Activated CD4-positive, alpha-beta T cell treated with anti-CD3 and anti-CD28 coated beads, Interleukin-10, Interleukin-2, amounts not matched to agents 100 ng/mL and 50 ng/mL, durations not matched to agents 16 hours and 8 hours (primary cell): ENCODE data around the gene POU2F1.

Experiments used
- DNase-seq: peaks from one replicate; pipeline ENCODE4 v3.0.0-alpha.2; 2020

Gene POU2F1

DNA sequence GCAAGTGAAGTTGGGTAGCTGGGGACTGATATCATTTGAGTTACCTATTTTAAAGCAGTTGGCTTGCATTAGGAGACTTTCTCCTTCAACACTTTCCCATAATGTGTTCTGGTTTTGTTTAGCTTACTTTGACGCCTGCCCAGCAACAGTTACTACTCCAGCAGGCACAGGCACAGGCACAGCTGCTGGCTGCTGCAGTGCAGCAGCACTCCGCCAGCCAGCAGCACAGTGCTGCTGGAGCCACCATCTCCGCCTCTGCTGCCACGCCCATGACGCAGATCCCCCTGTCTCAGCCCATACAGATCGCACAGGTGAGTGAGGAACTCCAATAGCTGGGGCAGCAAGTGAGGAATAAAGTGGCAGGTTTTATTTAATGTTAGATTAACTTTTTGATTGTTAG is 153.3 kb downstream of the POU2F1 start:
- no peak for DNase-seq

DNA sequence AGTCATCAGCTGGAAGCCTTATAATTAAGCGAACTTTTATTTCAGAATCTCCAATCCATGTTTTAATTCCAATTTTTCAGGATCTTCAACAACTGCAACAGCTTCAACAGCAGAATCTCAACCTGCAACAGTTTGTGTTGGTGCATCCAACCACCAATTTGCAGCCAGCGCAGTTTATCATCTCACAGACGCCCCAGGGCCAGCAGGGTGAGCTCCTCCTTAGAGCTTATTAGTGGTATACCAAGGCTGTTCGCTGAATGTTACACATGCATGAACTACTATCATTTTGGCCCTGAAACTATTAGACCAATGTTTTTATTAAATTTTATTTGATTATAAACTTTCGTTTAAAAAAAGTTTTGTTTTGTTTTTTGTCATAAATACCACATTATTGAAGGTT is 155.3 kb downstream of the POU2F1 start:
- DNase-seq = no peak

DNA sequence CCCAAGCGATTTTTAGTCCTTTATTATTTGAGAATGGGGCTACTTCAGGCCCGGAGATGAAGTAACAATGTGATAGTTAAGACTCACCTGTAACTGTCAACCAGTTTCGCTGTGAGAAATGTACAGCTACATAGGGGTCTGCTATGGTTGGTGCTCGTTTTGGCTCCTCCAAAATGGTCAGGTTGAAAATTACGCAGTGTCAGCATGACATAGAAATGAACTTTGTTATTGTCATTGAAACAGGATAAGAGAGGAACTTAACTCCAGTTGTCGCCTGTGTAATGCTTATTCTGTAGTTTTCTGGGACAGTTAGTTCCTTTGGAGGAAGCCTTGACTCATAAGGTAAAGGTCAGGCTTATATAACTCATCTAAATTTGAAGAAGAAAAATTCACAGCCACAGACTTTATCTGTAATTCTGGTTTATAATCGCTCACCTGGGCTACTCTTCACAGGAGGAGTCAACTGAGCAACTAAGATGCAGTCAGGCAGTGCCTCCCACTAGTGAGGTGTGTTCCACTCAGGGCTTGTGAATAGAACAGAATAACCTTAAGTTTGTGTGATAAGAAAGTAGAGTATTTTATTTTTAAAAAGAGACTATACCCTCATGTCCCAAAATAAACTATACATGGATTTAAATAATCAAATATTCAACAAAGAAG is 166.7 kb downstream of the POU2F1 start:
- DNase-seq = no peak

DNA sequence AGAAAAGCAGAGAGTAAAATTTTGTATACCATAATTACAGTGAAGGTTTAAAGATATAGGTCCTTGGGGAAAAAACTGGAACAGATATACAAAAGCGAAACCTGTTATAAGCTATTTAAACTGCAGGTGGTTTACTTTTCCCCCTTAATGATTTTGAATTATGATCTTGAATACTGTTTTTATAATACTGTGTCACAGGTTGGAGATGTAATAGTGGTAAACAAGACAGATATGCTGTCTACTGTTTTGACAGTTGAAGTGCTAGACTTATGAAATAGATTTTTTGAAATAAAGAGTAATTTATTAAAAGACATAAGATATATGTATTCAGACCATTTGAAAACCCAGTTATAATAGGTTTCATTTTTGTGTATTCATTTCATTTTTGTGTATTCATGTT is 168.3 kb downstream of the POU2F1 start:
- DNase-seq = no peak

DNA sequence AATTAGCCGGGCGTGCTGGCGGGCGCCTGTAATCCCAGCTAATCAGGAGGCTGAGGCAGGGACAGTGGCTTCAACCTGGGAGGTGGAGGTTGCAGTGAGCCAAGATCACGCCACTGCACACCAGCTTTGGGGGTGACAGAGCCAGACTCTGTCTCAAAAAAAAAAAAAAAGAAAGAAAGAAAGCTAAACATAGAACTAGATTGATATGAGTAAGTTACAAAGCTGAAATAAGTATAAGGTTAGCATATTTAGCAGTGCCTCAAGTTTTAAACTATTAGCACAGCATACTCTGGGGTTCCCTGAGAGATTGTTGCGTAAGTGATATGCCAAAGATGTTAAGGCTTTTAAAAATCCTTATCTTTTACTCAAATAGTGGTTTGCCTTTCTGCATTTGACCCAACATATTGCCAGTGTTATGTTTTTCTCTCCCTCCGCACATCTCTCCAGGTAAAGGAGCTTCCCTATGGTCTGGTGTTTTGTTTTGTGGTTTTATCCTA is 171.6 kb downstream of the POU2F1 start:
- DNase-seq = no peak

DNA sequence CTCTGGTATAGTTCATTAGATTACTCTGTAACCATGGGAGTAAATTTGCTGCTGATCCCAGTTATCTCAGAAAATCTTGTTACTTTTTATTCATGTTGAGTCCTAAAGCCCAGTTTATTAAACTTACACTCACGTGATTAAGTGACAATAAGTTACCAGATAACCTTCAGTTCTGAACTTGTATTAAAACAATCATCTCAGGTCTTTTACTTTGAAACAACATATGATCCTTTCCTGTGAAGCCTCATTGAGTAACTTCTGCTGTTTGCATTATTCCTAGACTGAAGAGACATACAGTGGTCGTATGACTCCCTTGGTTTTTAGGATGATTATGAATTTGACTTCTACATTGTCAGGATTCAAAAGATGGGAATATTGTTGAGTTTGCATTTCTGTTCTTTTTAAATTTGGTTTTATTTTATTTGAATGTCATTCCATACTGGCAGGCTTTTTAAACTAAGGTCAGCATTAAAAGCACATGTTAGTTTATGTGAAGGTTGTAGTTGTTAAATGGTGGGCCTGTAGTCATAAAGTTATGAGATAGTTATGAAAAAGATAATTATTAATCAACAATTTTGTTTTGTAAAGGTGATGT is 179.8 kb downstream of the POU2F1 start:
- DNase-seq = no peak

DNA sequence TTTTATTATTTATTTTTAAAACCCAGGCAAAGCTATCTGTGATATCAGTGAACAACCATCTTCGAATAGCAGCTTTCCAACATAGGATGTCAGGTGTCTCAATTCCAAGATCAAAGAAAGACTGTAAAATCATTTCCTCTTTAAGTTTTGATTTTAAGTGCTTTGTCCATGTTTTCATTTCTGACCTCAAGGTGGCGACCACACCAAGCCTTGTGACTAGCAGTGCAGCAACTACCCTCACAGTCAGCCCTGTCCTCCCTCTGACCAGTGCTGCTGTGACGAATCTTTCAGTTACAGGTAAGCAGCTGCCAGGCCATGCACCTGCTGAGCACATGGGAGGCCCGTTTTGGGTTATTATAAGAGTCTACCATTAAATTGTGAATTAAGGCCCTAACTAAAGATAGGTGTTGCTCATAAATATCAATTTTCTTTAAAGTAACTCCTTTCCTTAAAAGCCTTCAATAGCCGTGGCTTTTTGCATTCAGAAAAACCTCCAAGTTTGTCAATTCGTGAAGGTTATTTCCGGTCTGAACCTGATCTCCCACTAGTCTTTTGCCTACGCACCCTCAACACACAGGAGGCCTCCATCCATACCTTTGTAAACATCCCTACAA is 180.7 kb downstream of the POU2F1 start:
- peak; percentile 58 for DNase-seq

DNA sequence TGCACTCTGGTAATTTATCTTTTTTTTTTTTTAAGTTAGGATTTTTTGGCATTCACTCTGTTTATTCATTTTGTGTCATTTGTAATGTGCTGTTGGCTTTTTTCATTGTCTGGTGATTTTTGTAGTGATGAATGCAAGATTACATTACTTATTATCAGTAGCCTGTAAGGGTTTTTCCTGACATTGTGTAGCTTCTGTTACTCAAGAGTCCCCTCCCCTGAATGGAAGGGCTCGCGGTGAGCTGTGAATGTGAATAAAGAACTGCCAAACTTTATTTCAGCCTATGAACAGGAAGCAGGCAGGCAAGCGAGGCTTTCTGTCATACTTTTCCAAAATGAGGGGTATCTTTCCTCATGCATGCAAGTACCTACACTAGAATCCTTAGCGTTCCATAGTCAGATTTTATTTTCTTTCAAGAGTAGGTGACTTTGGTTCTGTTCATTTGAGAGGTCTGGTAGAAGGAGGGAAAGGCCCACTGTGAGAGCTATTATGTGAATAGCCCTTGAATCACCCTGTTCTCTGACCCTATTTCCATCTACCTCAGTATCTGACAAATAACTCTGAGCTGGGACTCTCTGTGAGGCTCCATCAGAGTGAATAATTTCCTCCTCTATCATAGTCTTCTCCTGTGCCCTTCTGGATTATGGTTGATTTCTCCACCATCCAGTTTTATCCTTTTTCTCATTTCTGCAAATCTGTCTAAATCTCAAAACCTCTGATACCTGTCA is 183.6 kb downstream of the POU2F1 start:
- no peak for DNase-seq

DNA sequence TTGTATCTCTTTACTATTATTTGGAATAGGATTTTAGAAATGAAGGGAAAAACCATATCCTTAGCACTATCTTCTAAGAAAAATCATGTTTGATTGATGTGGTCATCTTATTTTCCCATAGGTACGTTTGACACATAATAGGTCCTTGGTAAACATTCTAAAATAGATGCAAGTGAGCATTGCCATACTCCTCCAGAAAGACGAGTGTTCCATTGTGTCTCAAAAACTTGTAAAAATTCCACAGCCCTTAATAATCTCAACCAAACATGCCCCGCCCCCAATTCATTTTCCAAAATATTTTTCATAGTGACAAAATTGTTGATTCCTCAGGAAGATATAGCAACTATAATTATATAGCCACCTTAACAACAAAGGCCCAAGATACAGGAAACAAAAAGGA is 184.2 kb downstream of the POU2F1 start:
- no peak for DNase-seq

DNA sequence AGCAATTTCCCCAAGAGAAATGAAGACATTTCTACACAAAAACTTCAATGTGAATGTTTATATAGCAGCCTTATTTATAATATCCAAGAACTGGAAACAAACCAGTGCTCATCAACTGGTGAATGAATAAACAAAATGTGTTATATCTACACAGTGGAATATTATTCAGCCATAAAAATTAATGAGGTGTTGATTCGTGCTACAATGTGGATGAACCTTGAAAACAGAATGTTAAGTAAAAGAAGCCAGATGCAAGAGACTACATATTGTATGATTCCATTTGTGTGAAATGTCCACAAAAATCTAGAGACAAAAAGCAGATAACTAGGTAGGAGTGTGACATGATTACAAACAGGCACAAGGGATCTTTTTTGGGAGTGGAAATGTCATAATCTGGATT is 187.7 kb downstream of the POU2F1 start:
- DNase-seq = no peak

DNA sequence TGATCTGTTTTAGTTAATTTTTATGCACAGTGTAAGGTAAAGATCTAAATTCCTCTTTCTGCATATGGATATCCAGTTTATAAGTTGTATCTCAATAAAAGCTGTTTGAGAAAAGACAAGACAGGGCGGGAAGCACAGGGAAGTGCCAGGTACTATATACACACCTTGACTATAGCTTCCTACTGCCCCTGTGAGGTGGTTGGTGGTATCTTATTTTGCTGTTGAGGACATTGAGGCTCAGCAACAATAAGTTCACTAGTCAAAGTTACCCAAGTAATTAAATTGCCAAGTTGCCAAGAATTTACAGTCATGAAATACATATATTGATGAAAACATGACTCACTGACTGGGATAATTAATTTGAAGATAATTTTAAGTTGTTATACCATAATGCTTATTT is 188.5 kb downstream of the POU2F1 start:
- DNase-seq = peak; percentile 17

DNA sequence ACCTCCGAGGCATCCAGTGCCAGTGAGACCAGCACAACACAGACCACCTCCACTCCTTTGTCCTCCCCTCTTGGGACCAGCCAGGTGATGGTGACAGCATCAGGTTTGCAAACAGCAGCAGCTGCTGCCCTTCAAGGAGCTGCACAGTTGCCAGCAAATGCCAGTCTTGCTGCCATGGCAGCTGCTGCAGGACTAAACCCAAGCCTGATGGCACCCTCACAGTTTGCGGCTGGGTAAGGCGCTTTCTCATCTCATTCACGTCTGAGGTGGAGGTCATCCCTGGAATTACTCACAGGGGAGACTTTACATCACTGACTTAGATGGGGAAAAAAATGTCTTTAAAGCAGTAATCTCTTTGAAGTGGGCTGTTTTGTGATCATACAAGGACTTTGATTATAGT is 191.4 kb downstream of the POU2F1 start:
- peak; percentile 61 for DNase-seq

DNA sequence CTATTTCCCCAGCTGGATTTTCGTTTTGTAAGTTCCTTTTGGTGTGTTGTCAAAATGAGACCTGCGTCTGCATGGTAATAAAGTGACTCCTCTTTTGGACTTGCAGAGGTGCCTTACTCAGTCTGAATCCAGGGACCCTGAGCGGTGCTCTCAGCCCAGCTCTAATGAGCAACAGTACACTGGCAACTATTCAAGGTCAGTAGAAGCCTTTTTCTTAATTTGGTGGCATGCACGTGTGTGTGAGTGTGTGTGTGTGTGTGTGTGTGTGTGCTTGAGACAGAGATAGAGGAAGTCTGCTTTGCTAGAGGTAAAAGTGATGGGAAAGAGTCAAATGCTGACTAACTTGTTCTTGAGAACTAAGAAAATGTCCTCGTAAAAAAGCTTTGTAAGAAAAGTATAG is 192.2 kb downstream of the POU2F1 start:
- peak; percentile 41 for DNase-seq

DNA sequence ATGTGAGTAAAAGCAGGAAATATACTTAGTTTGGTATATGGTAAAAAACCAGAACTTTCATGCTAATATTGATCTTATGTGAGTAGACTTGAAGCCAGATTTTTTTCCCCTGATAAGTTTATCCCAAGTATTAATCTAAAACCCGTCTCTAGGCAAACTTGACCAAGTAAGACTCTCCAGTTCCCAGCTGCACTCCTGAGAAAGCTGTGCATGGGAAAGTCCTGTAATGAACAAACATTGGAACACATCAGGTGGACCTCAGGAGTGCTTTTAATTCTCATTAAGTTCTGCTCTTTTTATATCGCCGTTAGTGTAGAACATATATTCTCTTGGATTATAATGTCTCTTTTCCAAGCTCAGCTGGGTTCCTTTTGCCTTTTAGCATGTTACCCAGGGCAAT is 192.6 kb downstream of the POU2F1 start:
- no peak for DNase-seq

DNA sequence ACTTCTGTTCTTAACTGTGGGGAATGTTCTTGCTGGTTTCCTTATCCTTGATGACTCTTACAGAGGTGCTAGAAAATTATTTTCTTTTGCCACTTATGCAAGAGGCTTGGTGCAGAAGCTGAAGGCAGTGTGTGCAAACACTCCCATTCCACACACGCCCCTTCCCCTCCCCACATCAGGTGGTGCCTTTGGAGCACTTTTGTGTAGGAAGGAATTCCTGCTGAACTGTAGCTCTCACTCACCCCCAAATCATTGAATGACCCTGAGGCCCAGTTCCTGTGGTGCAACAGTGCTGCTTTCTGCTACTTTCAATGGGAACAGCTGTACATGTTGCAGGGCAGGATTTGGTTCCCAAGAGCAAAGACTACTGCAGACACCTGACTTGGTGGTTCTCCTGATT is 195.8 kb downstream of the POU2F1 start:
- no peak for DNase-seq

DNA sequence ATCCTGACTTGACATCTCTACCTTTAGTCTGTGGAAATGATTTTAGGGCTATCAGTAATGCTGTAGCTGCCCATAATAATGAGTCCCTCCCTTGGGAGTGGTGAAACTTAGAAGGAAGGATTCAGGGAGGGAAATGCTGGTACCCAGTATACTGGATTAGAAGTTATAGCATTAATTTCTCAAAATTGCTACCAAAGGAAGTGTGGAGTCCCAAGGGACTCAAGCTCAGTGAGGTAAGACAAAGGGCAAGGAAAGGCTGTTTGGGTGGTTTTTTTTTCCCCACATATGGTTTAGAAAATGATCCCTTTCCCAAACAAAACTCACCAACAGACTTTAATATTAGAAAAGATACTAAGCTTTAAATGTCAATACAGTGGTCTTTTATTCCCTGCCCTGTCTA is 197.7 kb downstream of the POU2F1 start:
- no peak for DNase-seq

DNA sequence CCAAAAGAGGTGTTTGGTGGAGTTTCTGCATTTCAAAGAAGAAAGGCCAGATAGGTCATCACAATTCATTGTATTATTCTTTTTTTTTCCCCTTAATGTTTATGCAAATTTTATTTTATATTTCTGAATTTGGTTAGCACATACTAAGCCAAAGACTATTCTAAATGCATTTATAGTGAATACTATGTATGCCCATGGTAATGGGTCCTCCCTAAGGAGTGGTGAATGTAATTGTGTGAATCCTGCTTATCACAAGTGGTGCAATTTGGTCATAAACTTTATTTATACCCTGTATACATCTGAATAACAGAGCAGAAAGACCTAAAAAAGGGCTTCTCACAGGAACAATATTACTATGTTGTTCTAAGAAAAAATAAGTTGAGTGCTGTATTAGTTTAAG is 198.6 kb downstream of the POU2F1 start:
- no peak for DNase-seq

DNA sequence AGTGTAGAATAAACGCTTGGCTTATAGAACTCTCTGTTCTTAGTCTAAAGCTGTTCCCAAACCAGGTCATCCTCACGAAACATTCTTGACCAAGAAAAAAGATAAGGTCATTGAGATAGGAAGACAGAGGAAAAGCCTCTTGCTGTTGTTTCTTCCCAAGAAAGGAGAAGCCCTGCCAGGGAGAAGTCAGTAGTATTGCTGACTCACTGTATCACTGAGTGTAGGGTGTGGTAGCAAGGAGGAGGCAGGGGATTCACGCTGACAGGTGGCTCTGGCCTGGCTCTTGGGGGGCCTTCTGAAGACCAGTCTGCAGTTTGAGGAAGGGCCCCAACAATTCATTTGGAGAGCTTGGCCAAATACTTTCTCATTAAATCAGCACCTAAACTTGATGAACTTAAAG is 199.8 kb downstream of the POU2F1 start:
- DNase-seq = no peak

DNA sequence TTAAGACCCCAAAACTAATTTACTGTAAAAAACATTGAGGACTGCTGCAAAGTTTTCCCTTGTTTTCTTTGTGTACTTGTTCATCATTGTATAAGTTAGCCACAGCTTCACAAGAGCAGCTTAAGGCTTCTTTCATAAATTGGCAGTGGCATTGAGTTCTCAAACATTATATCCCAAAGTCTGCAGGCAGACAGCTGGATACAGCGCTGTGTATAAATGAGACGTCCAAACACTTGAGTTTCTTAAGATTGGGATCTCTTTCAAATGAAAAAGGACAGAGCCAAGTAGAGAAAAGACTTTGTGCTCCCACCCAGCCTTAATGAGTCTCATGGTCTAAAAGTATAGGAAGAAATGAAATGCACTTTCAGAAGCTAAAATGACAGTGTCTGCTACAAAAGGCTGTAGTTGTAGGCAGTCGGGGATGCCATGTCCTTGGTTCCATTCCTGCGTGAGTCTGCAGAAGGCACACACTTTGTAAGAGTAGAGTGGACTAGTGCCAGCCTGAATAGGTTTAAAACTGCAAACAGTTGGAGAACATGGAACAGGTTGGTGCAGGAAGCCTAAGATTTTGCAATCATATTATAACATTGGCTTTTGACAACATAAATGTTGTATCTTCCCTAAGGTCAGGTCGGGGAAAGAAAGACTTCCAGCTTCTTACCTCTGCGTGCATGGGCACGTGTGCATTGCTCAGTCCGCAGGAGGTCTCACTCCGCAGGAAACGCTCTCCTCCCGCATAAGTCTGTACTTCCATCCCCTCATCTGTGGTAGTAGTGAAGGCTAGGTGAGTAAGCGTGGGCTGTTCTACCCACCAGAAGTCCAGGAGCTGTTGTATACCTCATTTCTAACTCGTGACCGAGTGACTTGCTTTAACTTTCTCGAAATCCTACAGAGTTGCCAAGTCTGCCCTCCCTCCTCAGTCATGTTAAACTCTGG is 203.3 kb downstream of the POU2F1 start:
- DNase-seq = no peak

DNA sequence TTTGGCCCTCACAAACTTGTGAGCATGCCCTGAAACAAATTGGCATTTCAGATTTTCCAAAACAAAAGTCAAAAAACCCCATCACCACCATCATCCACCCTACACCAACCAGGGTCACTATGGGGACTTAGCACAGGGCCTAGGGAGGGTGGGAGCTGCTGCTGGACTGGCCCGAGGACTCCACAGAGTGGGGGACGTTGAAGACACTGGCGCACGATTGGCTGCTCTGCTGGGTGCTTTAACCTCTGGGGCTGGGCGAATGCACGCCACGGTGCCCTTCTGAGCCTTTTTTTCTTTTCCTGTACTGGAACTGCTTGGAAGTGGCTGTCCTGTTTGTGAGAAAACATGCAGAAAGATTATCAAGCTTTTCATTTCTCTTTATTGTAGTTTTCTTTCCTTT is 204.8 kb downstream of the POU2F1 start:
- DNase-seq = no peak

DNA sequence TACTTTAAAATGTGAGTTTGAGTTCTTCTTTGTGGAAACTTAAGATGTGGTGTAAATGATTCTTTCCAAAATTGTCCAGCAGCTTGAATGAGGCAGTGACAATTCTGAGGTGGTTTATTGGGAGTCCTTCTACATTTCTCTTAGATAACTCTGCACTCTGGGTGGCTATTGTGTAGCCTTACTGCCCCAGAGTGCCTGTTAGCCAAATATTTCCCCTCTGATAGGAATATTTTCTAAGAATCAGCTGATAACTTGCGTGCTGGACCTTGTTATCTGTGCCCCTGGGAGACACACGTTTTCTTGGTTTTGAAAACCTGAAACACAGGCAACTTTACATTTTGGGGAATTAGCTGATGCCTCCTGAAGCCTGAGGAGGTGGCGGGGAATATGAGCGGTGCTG is 206.0 kb downstream of the POU2F1 start:
- no peak for DNase-seq

DNA sequence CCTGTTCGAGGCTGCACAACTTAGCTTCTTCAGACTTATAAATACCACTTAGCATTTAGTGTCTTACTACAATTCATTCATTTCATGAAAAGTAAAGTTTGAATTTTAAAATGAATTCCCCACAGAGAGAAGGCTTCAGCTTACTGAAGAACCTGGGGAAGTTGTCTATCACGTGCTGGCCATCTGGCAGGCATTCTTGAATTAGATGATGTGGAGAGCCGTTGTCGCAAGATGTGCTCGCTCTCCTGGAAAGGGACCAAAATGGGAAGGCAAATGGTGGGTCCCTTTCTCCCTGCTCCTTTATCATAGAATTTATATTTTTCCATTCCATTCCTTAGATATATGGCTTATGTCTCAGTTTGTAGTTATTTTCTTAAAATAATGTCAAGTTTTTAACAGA is 207.2 kb downstream of the POU2F1 start:
- no peak for DNase-seq

DNA sequence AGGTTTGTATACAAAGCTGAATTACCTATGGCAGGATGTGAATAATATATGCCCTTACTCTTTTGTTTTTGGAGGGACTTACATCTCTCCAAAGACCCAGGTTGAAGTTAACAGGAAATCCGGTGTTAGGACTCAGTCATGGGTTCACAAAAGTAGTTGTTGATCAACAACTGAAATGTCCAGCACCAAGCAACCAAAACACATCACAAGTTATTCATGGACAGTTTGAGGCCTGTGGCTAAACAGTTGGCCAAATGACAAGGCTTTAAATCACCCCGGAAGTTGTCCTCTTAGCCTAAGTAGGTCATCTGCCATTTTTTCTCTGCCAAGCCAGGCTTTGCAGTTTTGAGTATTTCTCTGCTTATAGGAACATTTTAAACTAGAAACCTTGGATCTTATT is 207.7 kb downstream of the POU2F1 start:
- peak; percentile 27 for DNase-seq
